Stimulated activated CD4-positive, alpha-beta T cell treated with anti-CD3 and anti-CD28 coated beads, Interleukin-4, amount 100 ng/mL, for 1 hour (primary cell): ENCODE measurements around the gene LRP4.

Experiments
- DNase-seq: peaks from one replicate; pipeline ENCODE4 v3.0.0-alpha.2; 2020

LRP4 gene

GRCh38 chr11:46920755-46921154 is 2.4 kb upstream of the LRP4 start:
- no peak for DNase-seq

- DNase-seq: no peak
Measured at GRCh38 chr11:46918788-46919513, 601 bp upstream of the LRP4 start.

- DNase-seq: no peak
Measured at GRCh38 chr11:46917762-46918082, 628 bp downstream of the LRP4 start.

GRCh38 chr11:46917109-46917761 is 1.1 kb downstream of the LRP4 start:
- DNase-seq: no peak

- DNase-seq: peak; percentile 26
Measured at GRCh38 chr11:46916286-46917108, 1.9 kb downstream of the LRP4 start.

GRCh38 chr11:46914910-46915309 is 3.4 kb downstream of the LRP4 start:
- DNase-seq: no peak

- DNase-seq: no peak
Measured at GRCh38 chr11:46914363-46914762, 4.0 kb downstream of the LRP4 start.

GRCh38 chr11:46913484-46913883 is 4.9 kb downstream of the LRP4 start:
- DNase-seq: no peak

GRCh38 chr11:46912526-46913150 is 5.7 kb downstream of the LRP4 start:
- no peak for DNase-seq

GRCh38 chr11:46907606-46908005 is 10.7 kb downstream of the LRP4 start:
- DNase-seq: no peak

GRCh38 chr11:46906609-46907041 is 11.7 kb downstream of the LRP4 start:
- no peak for DNase-seq

GRCh38 chr11:46905806-46906205 is 12.5 kb downstream of the LRP4 start:
- DNase-seq: no peak

GRCh38 chr11:46903846-46904245 is 14.5 kb downstream of the LRP4 start:
- no peak for DNase-seq

GRCh38 chr11:46902694-46903093 is 15.7 kb downstream of the LRP4 start:
- DNase-seq: no peak

GRCh38 chr11:46901156-46901555 is 17.2 kb downstream of the LRP4 start:
- no peak for DNase-seq

- DNase-seq: no peak
Measured at GRCh38 chr11:46900091-46900746, 18.1 kb downstream of the LRP4 start.

- DNase-seq: no peak
Measured at GRCh38 chr11:46899501-46900025, 18.8 kb downstream of the LRP4 start.

GRCh38 chr11:46898396-46899095 is 19.8 kb downstream of the LRP4 start:
- no peak for DNase-seq

GRCh38 chr11:46896719-46897406 is 21.5 kb downstream of the LRP4 start:
- no peak for DNase-seq

GRCh38 chr11:46895821-46896220 is 22.5 kb downstream of the LRP4 start:
- no peak for DNase-seq

- no peak for DNase-seq
Measured at GRCh38 chr11:46894961-46895360, 23.4 kb downstream of the LRP4 start.
